Epidermal melanocyte (primary cell): Measurements from ENCODE around the gene SLC9A8.
"Not testable (repeated sequence)": the region's sequence is repeated elsewhere in the genome, so short reads cannot be mapped to it uniquely, and the experiment has no call there.

Source experiments
- DNase-seq: peaks from one replicate; pipeline ENCODE4 v3.0.0; 2011; ENCODE audit warnings: low spot score; ENCODE audit not compliant: insufficient read length

The SLC9A8 gene

DNA sequence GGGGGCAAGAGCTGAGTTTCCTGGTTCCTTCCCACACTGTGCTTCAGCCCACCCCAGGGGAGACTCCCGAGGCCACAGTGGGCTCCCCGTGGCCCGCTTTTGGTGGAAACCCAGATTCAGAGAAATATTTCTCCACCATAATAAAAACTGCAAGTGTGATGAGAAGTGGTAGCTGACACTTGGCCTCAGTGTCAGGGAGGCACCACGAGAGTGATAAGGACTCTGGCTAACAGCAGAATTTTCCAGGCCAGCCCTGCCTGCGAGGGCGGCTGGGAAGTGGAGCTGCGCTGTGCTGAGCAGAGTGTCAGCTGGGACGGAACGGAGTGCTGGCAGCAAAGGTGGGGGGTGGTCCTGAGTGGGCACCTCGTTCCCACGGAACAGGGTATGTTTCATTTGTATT lies 80.2 kb downstream of the SLC9A8 start:
- DNase-seq, result no peak

DNA sequence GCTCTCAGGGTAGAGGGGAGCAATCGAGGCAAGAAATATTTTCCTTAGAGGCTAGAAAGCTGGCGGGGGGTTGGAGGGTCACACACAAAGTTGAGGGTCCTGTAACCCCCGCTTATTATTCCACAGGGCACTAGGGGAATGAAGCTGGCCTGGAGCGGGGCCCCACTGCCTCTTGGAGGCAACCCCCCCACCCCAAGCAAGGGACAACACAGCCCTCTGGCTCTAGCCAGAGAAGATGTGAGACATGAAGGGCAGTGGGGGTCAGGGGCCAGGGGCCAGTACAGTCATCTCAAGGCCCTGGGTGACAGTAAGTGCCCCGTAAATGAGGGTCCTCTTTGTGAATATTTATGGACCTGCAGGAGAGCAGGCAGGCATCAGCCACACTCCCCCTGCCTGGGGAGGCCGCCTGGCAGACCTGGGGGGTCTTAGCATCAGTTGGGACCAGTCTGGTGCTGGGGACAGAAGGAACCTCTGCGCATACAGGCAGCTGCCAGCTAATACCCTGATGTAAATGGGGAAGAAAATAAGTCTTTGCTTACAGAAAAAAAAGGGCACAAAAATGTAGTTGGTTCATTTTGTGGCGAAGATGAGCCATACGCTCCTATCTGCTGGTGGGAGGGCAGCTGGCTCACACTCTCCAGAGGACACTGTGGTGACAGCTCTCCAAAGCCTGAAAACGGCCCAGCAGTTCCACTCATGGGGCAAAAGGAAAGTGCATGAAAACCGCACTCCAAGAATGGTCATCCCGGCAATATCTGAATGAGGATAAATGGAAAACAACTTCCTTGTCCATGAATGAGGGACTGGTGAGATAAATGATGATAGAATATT lies 80.8 kb downstream of the SLC9A8 start:
- no peak for DNase-seq

DNA sequence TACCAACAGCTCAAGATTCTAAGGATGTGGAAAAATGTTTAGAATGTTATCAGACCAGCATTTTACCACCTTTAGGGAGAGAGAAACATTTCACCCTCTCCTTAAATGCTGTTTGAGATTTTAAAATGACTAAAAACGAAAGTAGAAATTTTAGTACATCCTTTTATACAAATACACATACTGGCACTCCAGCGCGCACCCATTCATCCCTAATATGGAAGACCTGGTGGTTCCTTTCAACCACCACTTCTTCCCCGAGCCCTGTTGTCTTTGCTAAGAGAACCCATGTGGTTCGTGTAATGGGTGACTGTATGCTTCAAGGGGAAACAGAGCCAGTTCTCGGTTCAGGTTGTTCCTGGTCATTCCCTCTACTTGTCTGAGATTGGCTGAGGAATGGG lies 81.4 kb downstream of the SLC9A8 start:
- no peak for DNase-seq

DNA sequence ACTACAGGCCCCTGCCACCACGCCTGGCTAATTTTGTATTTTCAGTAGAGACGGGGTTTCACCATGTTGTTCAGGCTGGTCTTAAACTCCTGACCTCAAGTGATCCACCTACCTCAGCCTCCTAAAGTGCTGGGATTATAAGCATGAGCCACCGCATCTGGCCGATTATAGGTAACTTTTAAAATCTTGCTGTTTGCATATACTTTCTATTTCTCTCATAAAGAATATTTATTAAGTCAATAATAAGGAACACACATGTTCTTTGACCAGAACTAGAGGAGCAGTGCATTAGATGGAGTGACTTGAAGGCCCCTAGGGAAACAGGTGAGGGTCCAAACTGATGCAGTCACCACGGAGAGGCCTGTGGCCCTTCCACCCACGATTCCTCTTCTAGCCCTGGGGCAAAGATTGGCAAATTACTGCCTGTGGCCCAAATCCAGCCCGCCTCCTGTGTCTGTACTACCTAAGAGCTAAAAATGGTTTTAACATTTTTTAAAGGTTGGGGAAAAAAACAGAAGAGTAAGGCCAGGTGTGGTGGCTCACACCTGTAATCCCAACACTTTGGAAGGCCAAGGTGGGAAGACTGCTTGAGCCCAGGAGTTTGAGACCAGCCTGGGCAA lies 83.0 kb downstream of the SLC9A8 start:
- DNase-seq, result not testable (repeated sequence)

DNA sequence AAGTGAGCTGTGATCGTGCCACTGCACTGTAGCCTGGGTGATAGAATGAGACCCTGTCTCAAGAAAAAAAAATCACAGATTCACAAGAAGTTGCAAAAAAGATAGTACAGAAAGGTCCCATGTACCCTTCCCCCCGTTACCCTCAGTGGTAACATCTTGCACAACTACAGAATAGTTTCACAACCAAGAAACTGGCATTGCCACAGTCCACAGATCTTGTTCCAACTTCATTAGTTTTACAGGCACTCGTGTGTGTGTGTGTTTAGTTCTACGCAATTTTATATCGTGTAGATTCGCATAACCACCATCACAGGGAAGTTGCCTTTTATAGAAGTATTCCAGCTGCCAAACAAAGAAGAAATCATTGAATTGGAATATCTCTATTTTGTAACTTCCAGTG lies 83.6 kb downstream of the SLC9A8 start:
- no peak for DNase-seq

DNA sequence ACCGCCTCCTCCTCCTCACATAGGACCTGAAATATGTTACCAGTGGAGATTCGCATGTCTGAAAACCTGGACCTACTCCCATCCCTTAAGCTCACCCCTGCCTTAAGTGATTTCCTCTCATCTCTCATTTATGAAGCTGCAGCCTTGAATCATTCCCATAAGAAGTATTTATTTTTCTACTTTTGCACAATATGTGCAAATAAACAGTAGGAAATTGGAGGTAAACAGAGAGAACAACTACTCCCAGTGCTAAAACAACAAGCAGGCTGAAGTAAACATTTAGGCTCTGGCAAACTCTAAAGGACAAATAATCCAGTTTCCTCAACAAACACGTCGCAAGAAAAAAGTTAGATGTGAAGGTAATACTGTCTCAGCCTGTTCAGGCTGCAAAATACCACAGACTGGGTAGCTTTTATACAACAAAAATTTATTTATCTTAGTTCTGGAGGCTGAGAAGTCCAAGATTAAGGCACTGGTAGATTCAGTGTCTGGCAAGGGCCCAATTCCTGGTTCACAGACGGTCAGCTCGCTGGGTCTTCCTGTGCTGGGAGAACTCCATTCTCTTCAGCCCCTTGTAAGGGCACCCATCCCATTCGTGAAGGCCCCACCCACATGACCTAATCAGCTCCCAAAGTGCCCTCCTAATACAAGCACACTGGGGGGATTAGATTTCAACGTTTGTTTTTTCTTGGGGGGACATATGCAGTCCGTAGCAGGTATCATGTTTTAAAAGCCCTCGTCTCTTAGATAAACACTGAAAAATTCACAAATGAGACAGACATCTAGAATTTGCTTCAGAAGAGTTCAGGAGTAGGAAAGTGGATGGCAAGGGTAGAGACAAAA lies 87.1 kb downstream of the SLC9A8 start:
- no peak for DNase-seq

DNA sequence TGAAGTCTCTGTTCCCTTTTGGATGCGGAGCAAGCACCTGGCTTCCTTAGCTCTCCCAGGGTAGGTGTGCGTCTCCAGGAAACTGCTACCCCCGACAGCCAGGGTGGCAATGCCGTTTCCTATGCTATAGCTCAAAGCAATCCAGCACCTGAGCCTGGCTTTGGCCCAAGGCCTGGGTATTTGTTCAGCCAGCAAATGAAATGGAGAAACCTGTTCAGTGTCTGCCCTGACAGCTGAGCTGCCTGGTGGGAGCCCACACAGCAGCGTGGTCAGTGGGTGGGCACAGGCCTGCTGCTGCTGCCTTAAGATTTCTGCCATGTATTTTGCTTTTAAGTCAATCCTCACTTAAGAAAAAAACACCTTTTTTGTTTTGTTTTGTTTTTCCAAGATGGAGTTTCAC lies 89.0 kb downstream of the SLC9A8 start:
- DNase-seq, result no peak

DNA sequence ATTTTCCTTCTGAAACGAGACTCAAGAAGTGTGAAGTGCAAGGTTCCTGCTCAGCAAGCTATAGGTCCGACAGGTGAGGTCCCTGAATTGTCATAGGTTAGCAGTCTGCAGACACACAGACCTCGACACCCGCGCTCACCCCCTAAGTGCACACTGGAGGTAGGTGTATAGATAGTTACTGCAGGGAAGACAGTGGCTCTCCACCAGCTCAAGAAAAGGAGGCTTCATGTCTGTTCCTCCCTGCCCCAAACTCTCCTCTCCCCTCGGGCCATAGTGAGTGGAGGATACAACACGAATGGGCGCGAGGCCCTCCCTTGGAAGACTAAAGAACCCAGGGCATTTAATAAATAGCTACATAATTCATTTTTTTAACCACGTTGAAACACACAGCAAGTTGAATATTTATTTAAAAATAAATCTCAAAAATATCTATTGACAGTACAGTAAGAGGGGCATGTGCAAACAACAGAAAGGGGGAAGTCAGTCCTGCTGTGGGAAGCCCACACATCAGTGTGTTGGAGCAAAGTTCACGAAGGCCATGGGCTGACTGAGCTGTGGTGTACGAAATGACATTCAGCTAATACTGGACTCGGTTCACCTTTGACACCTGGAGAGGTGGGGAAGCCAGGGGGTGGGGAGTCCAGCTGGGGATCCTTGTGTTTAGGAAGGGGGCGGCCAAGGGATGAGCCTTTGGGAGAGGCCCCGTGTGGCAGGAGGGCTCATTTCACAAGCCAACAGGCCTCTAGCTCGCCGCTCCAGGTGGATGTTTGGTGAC lies 92.0 kb downstream of the SLC9A8 start:
- no peak for DNase-seq

DNA sequence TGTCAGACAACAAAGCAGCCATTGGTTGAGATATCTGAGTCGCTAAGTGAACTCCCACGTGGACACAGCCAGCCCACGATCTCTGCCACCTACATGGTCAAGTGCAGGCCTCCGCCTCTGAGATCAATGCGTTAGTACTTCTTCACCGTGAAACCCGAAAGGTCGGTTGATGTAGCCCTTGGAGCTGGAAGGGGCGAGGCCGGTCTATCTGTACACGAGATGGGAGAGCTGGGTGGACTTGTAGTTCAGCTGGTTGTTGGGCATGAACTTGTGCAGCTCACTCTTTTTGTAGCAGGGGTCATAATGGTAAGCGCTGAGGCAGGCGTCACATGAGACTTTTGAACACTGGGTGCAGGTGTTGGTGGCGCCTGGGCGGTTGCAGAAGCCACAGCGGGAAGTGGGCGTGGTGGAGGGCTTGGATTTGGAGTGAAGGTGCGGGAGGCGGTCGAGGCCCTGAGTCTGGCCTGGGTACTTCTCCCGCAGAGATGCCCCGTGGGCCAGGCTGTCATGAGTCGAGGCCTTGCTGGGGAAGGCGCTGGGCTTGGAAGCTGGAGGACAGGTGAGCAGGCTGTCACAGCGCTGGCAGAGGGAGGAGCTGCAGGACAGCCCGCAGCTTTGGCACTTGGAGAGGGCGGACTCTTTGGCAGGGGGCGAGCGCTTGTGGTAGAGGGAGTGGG lies 92.9 kb downstream of the SLC9A8 start:
- no peak for DNase-seq

DNA sequence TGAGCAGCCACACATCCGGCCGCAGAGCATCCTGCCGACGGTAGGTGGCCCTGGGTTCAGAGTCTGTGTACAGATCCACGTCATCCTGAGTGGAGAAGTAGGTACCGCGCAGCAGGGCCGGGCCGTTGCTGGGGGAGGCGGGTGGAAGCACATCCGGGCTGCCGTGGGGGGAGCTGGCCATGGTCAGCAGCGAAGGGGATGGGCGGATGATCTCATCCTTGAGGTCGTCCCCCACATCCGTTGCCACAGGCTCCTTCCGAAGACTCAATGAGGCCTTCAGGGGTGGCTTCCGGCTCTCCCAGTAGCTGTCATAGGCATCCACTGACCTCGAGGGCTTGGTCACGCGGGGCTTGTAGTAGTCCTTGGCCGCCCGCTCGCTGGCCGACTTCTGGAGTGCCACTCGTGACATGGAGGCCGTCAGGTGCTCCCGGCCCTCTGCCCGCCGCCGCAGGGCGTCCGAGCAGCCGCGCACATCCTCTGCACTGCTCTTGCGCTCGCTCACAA lies 93.5 kb downstream of the SLC9A8 start:
- no peak for DNase-seq

DNA sequence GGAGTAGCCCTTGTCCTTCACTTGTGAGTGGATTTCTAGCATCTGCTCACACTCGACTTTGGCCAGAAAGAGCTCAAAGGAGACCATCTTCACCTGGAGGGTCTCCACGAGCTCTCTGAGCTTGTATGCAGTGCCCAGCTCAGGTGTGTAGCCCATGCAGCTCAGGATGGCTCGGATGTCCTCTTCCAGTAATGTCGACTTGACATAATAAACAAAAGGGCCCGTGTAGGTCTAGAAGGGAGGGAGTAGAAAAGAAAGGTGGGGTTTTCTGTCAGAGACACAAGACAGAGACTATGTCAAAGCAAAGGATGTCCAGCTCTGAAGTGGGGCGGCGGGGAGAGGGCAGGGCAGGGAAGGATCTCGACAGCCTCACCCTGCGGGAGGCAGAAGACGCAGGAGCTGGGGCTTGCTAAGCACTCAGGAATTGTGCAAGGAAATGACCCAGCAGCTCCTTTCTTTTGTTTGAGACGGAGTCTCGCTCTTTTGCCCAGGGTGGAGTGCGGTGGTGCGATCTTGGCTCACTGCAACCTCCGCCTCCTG lies 94.1 kb downstream of the SLC9A8 start:
- no peak for DNase-seq

DNA sequence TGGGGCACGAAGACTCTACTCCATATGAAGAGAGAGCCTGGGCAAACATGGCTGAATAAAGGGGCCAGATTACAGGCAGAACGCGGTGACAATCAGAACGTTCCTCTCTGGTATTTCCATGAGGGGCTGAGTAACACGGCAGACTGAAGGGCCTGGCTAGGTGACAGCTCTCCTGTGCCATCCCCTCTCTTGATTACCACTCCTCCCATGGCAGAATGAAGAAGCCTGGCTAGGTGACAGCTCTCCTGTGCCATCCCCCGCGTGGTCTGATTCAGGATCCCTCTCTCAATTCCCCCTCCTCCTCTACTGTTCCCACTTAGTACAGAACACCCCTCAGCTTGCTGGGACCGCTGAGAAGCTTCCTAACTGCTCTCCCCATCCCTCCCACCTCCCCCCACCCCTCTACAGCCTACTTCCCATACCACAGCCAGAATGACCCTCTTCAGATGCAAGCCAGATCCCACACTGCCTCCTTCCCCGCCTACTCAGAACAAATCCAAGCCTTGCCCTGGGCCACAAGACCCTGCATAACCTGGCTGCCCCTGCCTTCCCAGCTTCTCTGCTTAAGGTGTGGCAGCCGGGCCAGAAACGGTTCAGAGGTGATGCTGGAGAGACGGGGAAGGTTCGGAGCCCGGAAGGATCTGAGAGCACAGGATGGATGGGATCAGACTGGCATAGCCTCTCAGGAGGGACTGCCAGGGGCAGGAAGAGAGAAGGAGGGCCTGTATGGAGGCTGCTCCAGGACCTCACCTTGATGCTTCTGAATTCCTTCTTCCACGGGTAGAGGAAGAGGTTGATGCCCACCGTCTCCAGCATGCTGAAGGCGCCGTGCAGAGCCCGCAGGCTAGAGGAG lies 95.0 kb downstream of the SLC9A8 start:
- DNase-seq, result no peak

DNA sequence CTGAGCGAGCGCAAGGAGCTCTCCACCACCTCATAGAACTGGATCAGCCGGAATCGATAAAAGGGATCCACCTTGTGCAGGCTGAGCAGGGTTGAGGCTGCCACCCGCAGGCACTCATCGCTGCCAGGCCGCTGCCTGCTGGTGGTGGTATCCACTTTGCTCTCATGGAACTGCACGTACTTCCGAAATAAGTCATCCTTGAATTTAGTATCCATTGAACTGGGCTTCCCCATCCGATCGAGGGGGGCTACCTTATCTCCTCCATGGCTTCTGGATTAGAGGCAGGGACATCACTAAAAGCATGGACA lies 95.6 kb downstream of the SLC9A8 start:
- no peak for DNase-seq

DNA sequence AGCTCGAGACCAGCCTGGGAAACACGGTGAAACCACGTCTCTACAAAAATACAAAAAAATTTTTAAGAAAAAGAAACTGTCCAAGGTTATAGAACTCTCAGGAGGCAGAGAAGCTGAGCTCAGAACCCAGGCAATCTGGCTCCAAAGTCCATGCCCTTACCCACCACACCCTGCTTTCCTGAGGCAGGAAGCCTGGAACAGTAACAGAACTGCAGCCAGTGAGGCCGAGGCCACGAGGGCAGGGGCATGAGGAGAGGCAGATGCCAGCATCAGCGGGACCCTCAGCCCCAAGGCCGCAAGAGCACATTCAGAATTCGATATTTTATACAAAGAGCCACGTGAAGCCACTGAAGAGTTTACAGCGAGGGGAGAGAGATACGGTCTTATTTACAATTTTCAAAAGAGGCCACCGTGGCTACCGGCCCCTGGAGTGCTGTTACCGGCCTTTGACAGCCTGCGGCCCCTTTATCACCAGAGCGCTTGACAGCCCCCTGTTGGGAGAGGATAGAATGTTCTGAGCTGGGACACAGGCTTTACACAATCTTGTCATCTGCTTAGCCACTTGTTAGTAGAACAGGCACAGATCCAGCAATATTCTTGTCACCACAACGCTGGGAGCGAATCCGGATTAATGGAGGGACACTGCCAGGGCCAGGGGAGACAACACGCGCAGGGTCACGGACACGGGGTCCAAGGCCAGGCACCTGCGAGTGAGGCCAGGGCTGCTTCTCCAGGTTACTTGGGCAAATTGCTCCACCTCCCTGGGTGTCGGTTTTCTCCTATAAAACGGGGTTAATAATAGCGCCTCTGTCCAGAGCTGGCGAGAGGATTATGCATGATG lies 97.1 kb downstream of the SLC9A8 start:
- DNase-seq, result no peak

DNA sequence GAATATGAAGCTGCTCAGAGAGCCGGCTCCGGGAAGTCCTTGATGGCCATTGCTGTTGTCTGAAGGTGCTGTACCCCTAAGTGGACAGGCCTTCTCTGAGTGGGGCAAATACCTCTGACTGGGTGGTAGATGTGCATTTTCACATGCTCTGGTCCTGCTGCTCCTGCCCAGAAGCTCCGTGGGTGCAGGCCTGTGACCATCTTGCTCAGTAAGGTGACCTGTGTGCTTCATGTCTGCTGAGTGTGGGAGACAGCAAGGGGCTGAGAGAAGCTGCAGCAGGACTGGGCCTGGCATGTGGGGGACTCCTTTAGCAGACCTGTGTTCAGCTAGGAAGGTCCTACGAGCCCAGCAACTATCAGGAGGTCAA lies 97.7 kb downstream of the SLC9A8 start:
- no peak for DNase-seq

DNA sequence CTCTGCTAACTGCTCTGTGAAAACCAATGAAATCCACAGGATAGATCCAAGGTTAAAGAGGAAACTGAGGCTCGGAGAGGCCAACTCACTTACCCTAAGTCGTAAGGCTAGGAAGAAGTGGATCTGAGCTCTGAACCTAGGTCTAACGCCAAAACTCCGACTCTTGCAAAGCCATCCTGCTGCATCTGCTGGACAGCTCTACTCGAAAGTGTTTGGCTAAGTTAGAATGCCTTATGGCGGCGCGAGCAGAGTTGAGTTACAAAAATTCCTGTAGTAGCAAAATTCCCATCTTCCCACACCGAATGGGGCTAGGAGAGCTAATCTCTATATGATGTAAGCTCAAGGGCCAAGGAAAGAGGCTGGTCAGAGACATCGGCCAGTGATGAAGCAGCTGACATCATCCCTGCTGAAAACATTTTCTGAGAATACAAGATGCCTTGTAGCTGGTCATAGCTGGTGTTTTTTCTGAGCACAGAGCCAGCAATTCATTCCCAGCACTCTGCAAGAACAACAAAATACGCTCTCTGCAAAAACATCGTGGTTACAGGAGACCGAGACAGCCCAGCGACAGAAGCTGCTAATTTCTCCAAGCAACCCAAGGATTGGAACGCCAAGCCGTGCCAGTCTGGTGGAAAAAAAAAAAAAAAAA lies 100.9 kb downstream of the SLC9A8 start:
- no peak for DNase-seq

DNA sequence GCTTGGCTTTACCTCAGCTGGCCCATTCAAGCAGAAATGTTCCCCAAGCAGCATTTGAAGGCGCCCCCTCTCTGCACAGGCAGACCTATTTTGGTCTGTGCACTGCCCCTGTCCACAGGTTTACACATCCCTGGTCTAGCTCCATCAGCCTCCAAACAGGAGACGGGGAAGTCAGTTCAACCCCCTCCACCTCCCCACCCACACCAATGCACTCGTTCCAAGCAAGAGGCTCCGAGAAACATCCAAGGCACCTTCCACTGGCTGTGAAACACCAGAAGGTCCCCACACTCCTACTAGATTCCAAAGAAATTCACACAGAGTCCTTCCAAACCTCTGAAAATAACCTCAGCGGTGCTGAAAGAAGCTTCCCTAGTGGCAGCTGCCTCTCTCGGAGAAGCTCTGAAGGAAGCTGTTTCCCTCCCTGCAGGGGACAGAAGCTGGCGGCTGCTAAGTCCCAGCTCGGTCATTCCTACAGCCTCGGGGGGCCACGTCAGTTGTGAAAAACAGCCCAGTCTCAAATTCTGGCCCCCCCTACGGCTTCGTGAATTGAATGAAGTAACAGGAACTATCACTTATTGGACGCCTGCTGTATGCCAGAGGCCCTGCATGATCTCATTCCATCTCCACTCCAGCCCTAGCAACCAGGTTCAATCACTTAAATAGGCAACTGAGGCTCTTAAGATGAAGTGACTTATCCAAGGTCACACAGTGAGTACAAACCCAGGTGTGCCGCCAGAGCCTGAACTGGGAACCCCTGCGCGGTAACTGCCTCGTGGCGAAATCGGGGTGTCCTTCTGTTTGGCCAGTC lies 101.9 kb downstream of the SLC9A8 start:
- no peak for DNase-seq

DNA sequence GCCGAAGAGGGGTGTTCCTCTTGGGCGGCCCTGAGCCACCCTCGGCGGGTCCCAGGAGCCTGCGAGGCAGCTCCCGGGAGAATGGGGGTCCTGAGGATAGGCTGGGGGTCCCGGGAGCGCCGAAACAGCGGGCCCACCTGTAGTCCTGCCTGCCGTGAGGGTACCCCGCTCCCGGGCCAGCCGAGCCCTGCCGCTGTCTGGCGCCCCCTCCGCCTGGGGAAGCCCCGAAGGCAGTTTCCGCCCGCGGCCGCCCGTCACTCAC lies 102.4 kb downstream of the SLC9A8 start:
- DNase-seq, result no peak
